Measurements from ENCODE around the gene POLR2J. TPM values are rescaled to one million over a fixed set of nuclear protein-coding genes. Genes with fewer than 3 reads are reported as not detected.
"Not testable (repeated sequence)": the region's sequence is repeated elsewhere in the genome, so short reads cannot be mapped to it uniquely, and the experiment has no call there.

The POLR2J gene
- total RNA-seq, 1 experiment from 2014 or later: 69.4 TPM

GRCh38 chr7:102455596-102455995 is 23.1 kb downstream of the POLR2J start:
- no TSS peak for BruUV-seq (replicated peaks)
- no peaks in the 10 kb centered on the region for H3K9me3 ChIP-seq (ENCODE audit: control insufficient read depth, insufficient read depth, low read depth, low read length)
- TF ChIP-seq REST (IDR thresholded peaks at IDR 0.05; ENCODE audit: insufficient read depth in 1 of 2, low read depth in 2 of 2, low read length in 1 of 2): no peak
- TF ChIP-seq CTCF (IDR thresholded peaks at IDR 0.05): no peak
- no peak for TF ChIP-seq SIN3A (IDR thresholded peaks at IDR 0.05; ENCODE audit: borderline replicate concordance, insufficient read depth, low read depth, low read length)
- no peak for TF ChIP-seq POLR2AphosphoS5 (IDR thresholded peaks at IDR 0.05; ENCODE audit: low read depth, low read length)
- TF ChIP-seq TCF7L2 (IDR thresholded peaks at IDR 0.05; ENCODE audit: low read depth, low read length): no peak
- POLR2A ChIA-PET: no interaction called here
- in situ Hi-C loops (cut with HindIII; ENCODE audit: low pct_unique_long_range_greater_than_20kb, low sequenced_read_pairs): no loop called here
- H3K36me3 ChIP-seq (ENCODE audit: control insufficient read depth, insufficient read depth, low read length): no peaks in the 10 kb centered on the region
- no peaks in the 10 kb centered on the region for H3K27me3 ChIP-seq (ENCODE audit: control insufficient read depth, insufficient read depth, low read length)
- ATAC-seq (no peak), DNase-seq (ENCODE audit: low read depth, low spot score) (no peak)
- no peak overlapping the region for H3K27ac ChIP-seq (ENCODE audit: low read length)
- intact Hi-C loops (cut with micrococcal nuclease; ENCODE audit: unreplicated experiment): no loop called here
- no peak overlapping the region for H3K4me3 ChIP-seq (ENCODE audit: low read depth in 2 of 2, low read length in 2 of 2)
- peaks cover 9% of the 10 kb centered on the region for H3K4me1 ChIP-seq (ENCODE audit: control insufficient read depth, insufficient read depth, low read length)
- CTCF ChIA-PET: no interaction called here

GRCh38 chr7:102454932-102455331 is 23.8 kb downstream of the POLR2J start:
- ATAC-seq; POLR2A ChIA-PET; BruUV-seq (replicated peaks); H3K4me1 ChIP-seq (ENCODE audit: control insufficient read depth, insufficient read depth, low read length); H3K27ac ChIP-seq (ENCODE audit: low read length); DNase-seq (ENCODE audit: low read depth, low spot score); H3K4me3 ChIP-seq (ENCODE audit: low read depth in 2 of 2, low read length in 2 of 2); in situ Hi-C loops (cut with HindIII; ENCODE audit: low pct_unique_long_range_greater_than_20kb, low sequenced_read_pairs); H3K36me3 ChIP-seq (ENCODE audit: control insufficient read depth, insufficient read depth, low read length); intact Hi-C loops (cut with micrococcal nuclease; ENCODE audit: unreplicated experiment); H3K9me3 ChIP-seq (ENCODE audit: control insufficient read depth, insufficient read depth, low read depth, low read length); H3K27me3 ChIP-seq (ENCODE audit: control insufficient read depth, insufficient read depth, low read length): not testable (repeated sequence)
- CTCF ChIA-PET: interaction anchor here (0.6 kb wide), 1 partner anchor 50 kb away, joined by 4 read pairs; no protein-coding TSS in a partner anchor

- H3K36me3 ChIP-seq (ENCODE audit: control insufficient read depth, insufficient read depth, low read length): no peaks in the 10 kb centered on the region
- POLR2A ChIA-PET: no interaction called here
- no peaks in the 10 kb centered on the region for H3K27me3 ChIP-seq (ENCODE audit: control insufficient read depth, insufficient read depth, low read length)
- intact Hi-C loops (cut with micrococcal nuclease; ENCODE audit: unreplicated experiment): no loop called here
- peaks cover 9% of the 10 kb centered on the region for H3K4me1 ChIP-seq (ENCODE audit: control insufficient read depth, insufficient read depth, low read length)
- H3K4me3 ChIP-seq (ENCODE audit: low read depth in 2 of 2, low read length in 2 of 2): no peak overlapping the region
- CTCF ChIA-PET: interaction anchor here (0.6 kb wide), 1 partner anchor 49 kb away, joined by 4 read pairs; no protein-coding TSS in a partner anchor
- H3K9me3 ChIP-seq (ENCODE audit: control insufficient read depth, insufficient read depth, low read depth, low read length): no peaks in the 10 kb centered on the region
- in situ Hi-C loops (cut with HindIII; ENCODE audit: low pct_unique_long_range_greater_than_20kb, low sequenced_read_pairs): no loop called here
- DNase-seq (ENCODE audit: low read depth, low spot score) (no peak), ATAC-seq (no peak)
- TF ChIP-seq REST (IDR thresholded peaks at IDR 0.05; ENCODE audit: insufficient read depth in 1 of 2, low read depth in 2 of 2, low read length in 1 of 2) (no peak), POLR2AphosphoS5 (IDR thresholded peaks at IDR 0.05; ENCODE audit: low read depth, low read length) (no peak), CTCF (IDR thresholded peaks at IDR 0.05) (no peak), TCF7L2 (IDR thresholded peaks at IDR 0.05; ENCODE audit: low read depth, low read length) (no peak), SIN3A (IDR thresholded peaks at IDR 0.05; ENCODE audit: borderline replicate concordance, insufficient read depth, low read depth, low read length) (no peak)
- no TSS peak for BruUV-seq (replicated peaks)
- no peak overlapping the region for H3K27ac ChIP-seq (ENCODE audit: low read length)
Measured at GRCh38 chr7:102454468-102454867, 24.3 kb downstream of the POLR2J start.

Data from Panc1 (cell line).